OCI-LY7 (cell line): ENCODE data around the gene PGPEP1. TPM values are rescaled to one million over a fixed set of nuclear protein-coding genes. Genes with fewer than 3 reads are reported as not detected.

Experiments
- BruUV-seq: library from RNA; stranded (reverse); fragments of 400-500 nt; replicated peaks from 2 replicates; lab custom pipeline; 2021; lab: Mats Ljungman, UMichigan
- CTCF ChIA-PET: fragments of 300-600 bp; sonication (Branson Sonifier 250); formaldehyde crosslinking; loops from one replicate; lab custom pipeline; 2022; ENCODE audit warnings: antibody characterized with exemption; ENCODE audit not compliant: unreplicated experiment; lab: Charles Lee
- POLR2A ChIA-PET: fragments of 300-600 bp; sonication (Branson Sonifier 250); formaldehyde crosslinking; loops from one replicate; lab custom pipeline; 2022; ENCODE audit warnings: antibody characterized with exemption; lab: Charles Lee
- DNase-seq: peaks from one replicate; pipeline ENCODE4 v3.0.0-alpha.2; 2015; ENCODE audit warnings: low spot score
- H2AFZ ChIP-seq: fragments of 200-600 bp; sonication (generic), shearing (Covaris generic); 2 replicates; pipeline ENCODE4 v1.6.1; 2014; ENCODE audit warnings: mild to moderate bottlenecking, antibody characterized with exemption, low read length, moderate library complexity
- H3K27ac ChIP-seq: fragments of 200-600 bp; sonication (generic); 2 replicates; pipeline ENCODE4 v1.5.1; 2014; ENCODE audit warnings: mixed run types, low read depth, mild to moderate bottlenecking, moderate library complexity, low read length, inconsistent platforms; ENCODE audit not compliant: poor library complexity, severe bottlenecking
- H3K36me3 ChIP-seq: fragments of 200-600 bp; sonication (generic); 2 replicates; pipeline ENCODE4 v1.6.1; 2014; ENCODE audit warnings: mild to moderate bottlenecking, antibody characterized with exemption, low read length, moderate library complexity, mixed read lengths; ENCODE audit not compliant: insufficient read depth
- H3K4me1 ChIP-seq: fragments of 200-600 bp; sonication (generic); 2 replicates; pipeline ENCODE4 v1.5.1; 2014; ENCODE audit warnings: mild to moderate bottlenecking, low read length; ENCODE audit not compliant: insufficient read depth, poor library complexity, severe bottlenecking
- H3K4me2 ChIP-seq: fragments of 200-600 bp; sonication (generic); 2 replicates; pipeline ENCODE4 v1.6.1; 2014; ENCODE audit warnings: mild to moderate bottlenecking, low read length
- H3K4me3 ChIP-seq: fragments of 200-600 bp; sonication (generic); 2 replicates; pipeline ENCODE4 v1.5.1; 2014; ENCODE audit warnings: mild to moderate bottlenecking, low read depth, low read length; ENCODE audit not compliant: poor library complexity, severe bottlenecking
- H3K79me2 ChIP-seq: fragments of 200-600 bp; sonication (generic); 2 replicates; pipeline ENCODE4 v1.6.1; 2016; ENCODE audit warnings: low read depth, mild to moderate bottlenecking, low read length, moderate library complexity, mixed read lengths; ENCODE audit not compliant: insufficient read depth
- H3K9me2 ChIP-seq: fragments of 200-600 bp; sonication (generic); 2 replicates; pipeline ENCODE4 v1.6.1; 2016; ENCODE audit warnings: mild to moderate bottlenecking, low read length, mixed read lengths; ENCODE audit not compliant: insufficient read depth
- H3K9me3 ChIP-seq: fragments of 200-600 bp; sonication (generic); 2 replicates; pipeline ENCODE4 v1.6.1; 2014; ENCODE audit warnings: mild to moderate bottlenecking, mixed run types, low read length, mixed read lengths
- H4K20me1 ChIP-seq: fragments of 200-600 bp; sonication (generic); 2 replicates; pipeline ENCODE4 v1.6.1; 2014; ENCODE audit warnings: mild to moderate bottlenecking, antibody characterized with exemption, low read length, moderate library complexity, mixed read lengths; ENCODE audit not compliant: insufficient read depth
- EZH2phosphoT487 ChIP-seq: fragments of 200-600 bp; sonication (generic); IDR thresholded peaks from 2 replicates; pipeline ENCODE4 v1.6.1; 2018; ENCODE audit warnings: low read depth, borderline replicate concordance, mild to moderate bottlenecking, mixed run types, antibody characterized with exemption, low read length, moderate library complexity, mixed read lengths
- intact Hi-C: fragments of 100-400 bp; cut with micrococcal nuclease; formaldehyde crosslinking; loops from one replicate; pipeline ENCODE4 v1.10.0; 2022; ENCODE audit not compliant: unreplicated experiment
- total RNA-seq, 2 experiments: library from RNA; depleted of rRNA in 1 of 2; stranded (reverse); fragments of >200 nt in 1 of 2; shearing (Covaris generic) in 1 of 2; gene quantifications; 2 replicates each; pipeline ENCODE4 v1.2.3, GENCODE V29; 2014 to 2022
- TF ChIP-seq, protein P1 (sequence below): fragments of 200-600 bp; sonication (generic); conservative IDR thresholded peaks from 2 replicates; pipeline ENCODE4 v1.5.1; 2014; ENCODE audit warnings: mild to moderate bottlenecking, antibody characterized with exemption, low read length, moderate library complexity, mixed read lengths

The PGPEP1 gene
- total RNA-seq, 2 experiments from 2014 or later: 15.2 to 44.1 TPM

DNA sequence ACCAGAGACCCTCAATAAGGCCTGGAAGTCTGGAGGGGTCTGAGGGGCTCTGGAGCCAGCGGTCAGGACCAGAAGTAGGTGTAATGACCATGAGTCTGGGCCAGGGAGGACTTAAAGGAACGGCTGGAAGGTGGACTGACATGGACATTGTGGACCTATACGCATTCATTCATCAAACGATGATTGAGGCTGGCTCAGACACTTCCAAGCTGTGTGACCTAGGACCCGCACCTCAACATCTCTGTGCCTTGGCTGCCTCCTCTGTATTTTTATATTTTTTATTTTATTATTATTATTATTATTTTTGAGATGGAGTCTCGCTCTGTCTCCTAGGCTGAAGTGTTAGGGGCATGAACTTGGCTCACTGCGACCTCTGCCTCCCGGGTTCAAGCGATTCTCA is 66.4 kb downstream of the PGPEP1 start:
- H3K4me1 ChIP-seq: peaks cover 39% of the 10 kb centered on the region
- no TSS peak for BruUV-seq
- H3K9me3 ChIP-seq: no peaks in the 10 kb centered on the region
- H3K9me2 ChIP-seq: no peaks in the 10 kb centered on the region
- CTCF ChIA-PET: no interaction called here
- no peaks in the 10 kb centered on the region for H3K79me2 ChIP-seq
- no peak for TF ChIP-seq EZH2phosphoT487
- TF ChIP-seq, protein P1, sequence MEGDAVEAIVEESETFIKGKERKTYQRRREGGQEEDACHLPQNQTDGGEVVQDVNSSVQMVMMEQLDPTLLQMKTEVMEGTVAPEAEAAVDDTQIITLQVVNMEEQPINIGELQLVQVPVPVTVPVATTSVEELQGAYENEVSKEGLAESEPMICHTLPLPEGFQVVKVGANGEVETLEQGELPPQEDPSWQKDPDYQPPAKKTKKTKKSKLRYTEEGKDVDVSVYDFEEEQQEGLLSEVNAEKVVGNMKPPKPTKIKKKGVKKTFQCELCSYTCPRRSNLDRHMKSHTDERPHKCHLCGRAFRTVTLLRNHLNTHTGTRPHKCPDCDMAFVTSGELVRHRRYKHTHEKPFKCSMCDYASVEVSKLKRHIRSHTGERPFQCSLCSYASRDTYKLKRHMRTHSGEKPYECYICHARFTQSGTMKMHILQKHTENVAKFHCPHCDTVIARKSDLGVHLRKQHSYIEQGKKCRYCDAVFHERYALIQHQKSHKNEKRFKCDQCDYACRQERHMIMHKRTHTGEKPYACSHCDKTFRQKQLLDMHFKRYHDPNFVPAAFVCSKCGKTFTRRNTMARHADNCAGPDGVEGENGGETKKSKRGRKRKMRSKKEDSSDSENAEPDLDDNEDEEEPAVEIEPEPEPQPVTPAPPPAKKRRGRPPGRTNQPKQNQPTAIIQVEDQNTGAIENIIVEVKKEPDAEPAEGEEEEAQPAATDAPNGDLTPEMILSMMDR: no peak
- no peak overlapping the region for H2AFZ ChIP-seq
- H3K36me3 ChIP-seq: no peaks in the 10 kb centered on the region
- no peak overlapping the region for H3K4me2 ChIP-seq
- POLR2A ChIA-PET: no interaction called here
- intact Hi-C loops: no loop called here
- H3K4me3 ChIP-seq: no peak overlapping the region
- H4K20me1 ChIP-seq: no peaks in the 10 kb centered on the region
- DNase-seq: no peak
- H3K27ac ChIP-seq: no peak overlapping the region

DNA sequence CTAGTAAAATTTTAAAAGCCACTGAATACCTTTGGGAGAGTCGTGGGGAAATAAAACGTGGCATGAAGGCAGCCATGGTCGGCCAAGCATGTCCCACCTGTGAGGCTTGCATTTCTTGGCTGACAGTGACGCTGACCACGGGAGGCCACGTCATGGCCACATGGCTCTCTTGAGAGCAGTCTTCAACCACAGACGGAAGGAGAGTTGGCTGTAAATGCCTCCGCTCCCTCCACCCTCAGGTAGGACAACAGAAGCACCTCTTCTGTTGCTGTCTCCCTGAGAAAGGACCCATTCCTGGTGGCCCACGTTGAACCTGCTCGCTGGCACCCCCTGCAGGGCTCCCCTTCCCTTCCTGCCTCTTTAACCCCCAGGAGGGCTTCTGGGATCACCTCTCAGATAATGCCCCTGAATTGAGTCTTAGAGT is 67.7 kb downstream of the PGPEP1 start:
- Histone ChIP-seq H4K20me1 (no peaks in the 10 kb centered on the region), H2AFZ (peak overlapping the region; percentile 52; the same call in 1 of the 2 replicates), H3K36me3 (no peaks in the 10 kb centered on the region), H3K4me2 (peak overlapping the region; percentile 44; the same call in 1 of the 2 replicates), H3K27ac (no peak overlapping the region), H3K4me3 (no peak overlapping the region), H3K9me3 (no peaks in the 10 kb centered on the region), H3K9me2 (no peaks in the 10 kb centered on the region), H3K4me1 (peaks cover 26% of the 10 kb centered on the region), H3K79me2 (no peaks in the 10 kb centered on the region)
- ChIA-PET CTCF (no interaction called here), POLR2A (no interaction called here)
- peak; percentile 76 for DNase-seq
- intact Hi-C loops: no loop called here
- no TSS peak for BruUV-seq
- no peak for TF ChIP-seq EZH2phosphoT487
- TF ChIP-seq, protein P1: peak; percentile 84

DNA sequence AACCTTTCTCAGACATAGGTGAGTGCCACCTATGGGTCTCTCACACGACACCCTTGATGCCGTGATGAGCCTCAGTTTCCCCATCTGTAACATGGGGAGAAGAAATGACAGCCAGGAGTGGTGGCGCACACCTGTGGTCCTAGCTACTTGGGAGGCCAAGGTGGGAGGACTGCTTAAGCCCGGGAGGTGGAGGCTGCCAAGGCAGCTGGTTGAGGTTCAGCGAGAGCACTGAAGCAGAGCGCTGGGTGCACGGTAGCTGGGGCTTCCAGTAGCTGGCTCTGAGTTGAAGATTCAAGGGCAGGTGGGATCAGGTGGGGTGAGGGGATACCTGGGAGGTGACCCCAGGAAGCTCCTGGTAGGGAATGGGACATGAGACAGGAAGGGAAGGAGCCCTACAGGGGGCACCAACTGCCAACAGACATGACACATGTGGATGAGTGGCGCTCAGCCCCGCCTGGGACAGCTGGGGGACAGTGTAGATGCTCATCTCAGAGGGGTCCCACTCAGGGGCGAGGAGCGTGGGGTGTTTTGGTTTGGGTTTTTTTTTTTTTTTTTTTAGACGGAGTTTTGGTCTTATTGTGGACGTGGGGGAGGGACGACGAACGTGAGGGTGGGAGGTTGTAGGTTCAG is 72.3 kb downstream of the PGPEP1 start:
- Histone ChIP-seq H3K9me2 (no peaks in the 10 kb centered on the region), H4K20me1 (no peaks in the 10 kb centered on the region), H2AFZ (no peak overlapping the region), H3K27ac (no peak overlapping the region), H3K4me3 (no peak overlapping the region), H3K9me3 (no peaks in the 10 kb centered on the region), H3K36me3 (no peaks in the 10 kb centered on the region), H3K4me2 (no peak overlapping the region), H3K79me2 (no peaks in the 10 kb centered on the region), H3K4me1 (peaks cover 44% of the 10 kb centered on the region)
- intact Hi-C loops: no loop called here
- TF ChIP-seq EZH2phosphoT487: no peak
- TF ChIP-seq, protein P1: no peak
- CTCF ChIA-PET: no interaction called here
- no peak for DNase-seq
- POLR2A ChIA-PET: interaction anchor here (0.5 to 1.2 kb wide), 2 partner anchors 12 to 32 kb away, joined by 4 read pairs; no protein-coding TSS in a partner anchor
- no TSS peak for BruUV-seq
